HG03520 (cell line): ENCODE measurements around the gene JAKMIP1.

Source experiments
- ATAC-seq: cut with Tn5 transposase; IDR thresholded peaks from one replicate; pipeline ENCODE4 v1.9.1; 2021; ENCODE audit warnings: mild to moderate bottlenecking, moderate library complexity; ENCODE audit not compliant: unreplicated experiment

The JAKMIP1 gene

GRCh38 chr4:5976431-5976830 is 223.9 kb downstream of the JAKMIP1 start:
- ATAC-seq, result no peak
